Neural cell (in vitro differentiated cells): Measurements from ENCODE around the gene TEX35.

Experiments used
- EP300 ChIP-seq: fragments of 450-650 bp; conservative IDR thresholded peaks from 2 replicates; pipeline ENCODE4 v1.6.1; 2014; ENCODE audit warnings: antibody characterized with exemption, mild to moderate bottlenecking, moderate library complexity; ENCODE audit not compliant: poor library complexity, severe bottlenecking
- EZH2 ChIP-seq: fragments of 200-600, 300-800 bp; shearing (Covaris generic), sonication (generic); IDR thresholded peaks from 2 replicates; pipeline ENCODE4 v1.6.1; 2014; ENCODE audit warnings: antibody characterized with exemption, low read length, borderline replicate concordance, mild to moderate bottlenecking; ENCODE audit not compliant: insufficient read depth, poor library complexity, severe bottlenecking
- MXI1 ChIP-seq: fragments of 450-650 bp; conservative IDR thresholded peaks from 2 replicates; pipeline ENCODE4 v1.6.1; 2014; ENCODE audit warnings: antibody characterized with exemption, mild to moderate bottlenecking; ENCODE audit not compliant: poor library complexity, severe bottlenecking
- POLR2AphosphoS5 ChIP-seq: IDR thresholded peaks from 2 replicates; pipeline ENCODE4 v1.6.1; 2012
- RAD21 ChIP-seq: fragments of 450-650 bp; conservative IDR thresholded peaks from 2 replicates; pipeline ENCODE4 v1.6.1; 2014; ENCODE audit warnings: antibody characterized with exemption, mild to moderate bottlenecking, moderate library complexity
- REST ChIP-seq: IDR thresholded peaks from 2 replicates; pipeline ENCODE4 v1.6.1; 2012; ENCODE audit warnings: borderline replicate concordance
- SMC3 ChIP-seq: fragments of 450-650 bp; conservative IDR thresholded peaks from 2 replicates; pipeline ENCODE4 v1.6.1; 2014; ENCODE audit warnings: antibody characterized with exemption, mild to moderate bottlenecking, moderate library complexity; ENCODE audit not compliant: poor library complexity
- TAF1 ChIP-seq: IDR thresholded peaks from 2 replicates; pipeline ENCODE4 v1.6.1; 2012; ENCODE audit warnings: low read depth
- TF ChIP-seq, protein P1 (sequence below): fragments of 450-650 bp; IDR thresholded peaks from 2 replicates; pipeline ENCODE4 v1.5.1; 2014; ENCODE audit warnings: antibody characterized with exemption, mild to moderate bottlenecking, moderate library complexity; ENCODE audit not compliant: poor library complexity, severe bottlenecking

DNA sequence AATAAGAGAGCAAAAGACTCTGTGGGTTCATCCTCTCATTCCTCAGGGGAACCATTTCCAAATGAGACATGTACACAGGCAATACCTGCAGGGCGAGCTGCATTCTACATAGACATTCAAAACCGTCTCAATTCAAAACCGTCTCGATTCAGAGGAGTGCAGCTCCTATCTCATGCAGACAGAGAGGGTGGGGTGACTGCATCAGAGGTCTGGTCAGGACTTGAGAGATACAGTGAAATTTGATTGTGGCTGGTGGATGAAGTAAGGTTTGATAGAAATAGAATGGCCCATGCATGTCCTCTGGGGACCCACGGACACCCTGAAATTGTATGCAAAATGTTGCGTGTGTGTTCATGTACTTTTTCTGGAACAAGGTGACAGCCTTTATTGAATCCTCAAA lies 27.3 kb downstream of the TEX35 start:
- no peak for TF ChIP-seq MXI1
- TF ChIP-seq, protein P1, sequence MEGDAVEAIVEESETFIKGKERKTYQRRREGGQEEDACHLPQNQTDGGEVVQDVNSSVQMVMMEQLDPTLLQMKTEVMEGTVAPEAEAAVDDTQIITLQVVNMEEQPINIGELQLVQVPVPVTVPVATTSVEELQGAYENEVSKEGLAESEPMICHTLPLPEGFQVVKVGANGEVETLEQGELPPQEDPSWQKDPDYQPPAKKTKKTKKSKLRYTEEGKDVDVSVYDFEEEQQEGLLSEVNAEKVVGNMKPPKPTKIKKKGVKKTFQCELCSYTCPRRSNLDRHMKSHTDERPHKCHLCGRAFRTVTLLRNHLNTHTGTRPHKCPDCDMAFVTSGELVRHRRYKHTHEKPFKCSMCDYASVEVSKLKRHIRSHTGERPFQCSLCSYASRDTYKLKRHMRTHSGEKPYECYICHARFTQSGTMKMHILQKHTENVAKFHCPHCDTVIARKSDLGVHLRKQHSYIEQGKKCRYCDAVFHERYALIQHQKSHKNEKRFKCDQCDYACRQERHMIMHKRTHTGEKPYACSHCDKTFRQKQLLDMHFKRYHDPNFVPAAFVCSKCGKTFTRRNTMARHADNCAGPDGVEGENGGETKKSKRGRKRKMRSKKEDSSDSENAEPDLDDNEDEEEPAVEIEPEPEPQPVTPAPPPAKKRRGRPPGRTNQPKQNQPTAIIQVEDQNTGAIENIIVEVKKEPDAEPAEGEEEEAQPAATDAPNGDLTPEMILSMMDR = no peak
- no peak for TF ChIP-seq POLR2AphosphoS5
- TF ChIP-seq EZH2 = no peak
- TF ChIP-seq REST = no peak
- no peak for TF ChIP-seq SMC3
- TF ChIP-seq RAD21 = no peak
- TF ChIP-seq EP300 = no peak
- no peak for TF ChIP-seq TAF1
